ENCODE data around the gene KDM8. TPM values are rescaled to one million over a fixed set of nuclear protein-coding genes. Genes with fewer than 3 reads are reported as not detected.

Gene KDM8
- 1 to 10 TPM; 2.5 to 7.1 (median 3.7) TPM for total RNA-seq

DNA sequence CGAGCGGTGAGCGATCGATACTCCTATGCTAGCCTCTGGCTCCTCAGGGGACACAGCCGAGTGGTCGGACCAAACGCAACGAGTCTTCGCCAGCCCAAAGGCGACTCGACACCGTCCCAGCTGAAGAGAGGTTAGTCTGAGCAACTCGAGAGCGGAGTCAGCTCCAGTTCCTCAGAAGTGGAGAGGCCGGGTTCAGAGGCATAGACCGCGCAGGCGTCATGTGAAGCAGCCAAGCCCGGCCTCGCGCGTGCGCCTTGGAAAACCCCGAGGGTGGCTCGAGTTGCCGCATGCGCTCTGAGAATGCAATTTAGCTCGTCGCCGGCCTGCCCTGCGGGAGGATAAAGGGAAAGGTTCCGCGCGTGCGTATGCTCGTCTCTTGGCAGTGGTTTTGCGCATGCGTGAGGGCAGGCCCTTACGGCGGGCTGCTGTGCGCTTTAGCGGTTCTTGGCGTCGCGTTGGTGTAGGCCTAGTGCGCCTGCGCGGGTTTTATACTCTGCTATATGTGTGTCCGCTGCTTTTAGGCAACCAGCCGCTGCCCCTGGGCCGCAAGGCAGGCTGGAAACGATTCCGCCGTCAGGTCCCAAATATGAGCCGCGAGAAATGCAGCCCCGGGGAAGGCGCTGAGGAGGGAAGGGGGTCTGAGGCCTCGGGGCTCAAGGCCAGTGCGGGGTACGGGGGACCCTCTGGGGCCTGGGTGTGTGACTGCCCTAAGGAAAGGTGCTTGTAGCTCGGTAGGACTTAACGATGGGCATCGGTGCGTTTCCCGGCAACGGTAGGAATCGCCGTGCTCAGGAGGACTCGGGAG lies at the start of gene KDM8:
TSS of gene KDM8 (plus strand) at position 20 of the 805 bp plus-strand sequence. CDS start 6,598 bp downstream, outside the sequence.
- intact Hi-C loops (cut with DNase I): no loop called here
- H3K27me3 ChIP-seq: no peaks in the 10 kb centered on the region
- under 1% methylated on average over 32 of the region's 70 CpGs for WGBS
- peaks cover 0 to 13% (median 3%) of the 10 kb centered on the region in 4 donors for H3K36me3 ChIP-seq
- H3K9me3 ChIP-seq: no peaks in the 10 kb centered on the region
- TF ChIP-seq EP300 (IDR thresholded peaks at IDR 0.05) (no peak), POLR2A (IDR thresholded peaks at IDR 0.05; ENCODE audit: low read depth) (peak; percentile 35), POLR2AphosphoS5 (IDR thresholded peaks at IDR 0.05) (peak; percentile 90 to 95)
- TF ChIP-seq, protein P1, sequence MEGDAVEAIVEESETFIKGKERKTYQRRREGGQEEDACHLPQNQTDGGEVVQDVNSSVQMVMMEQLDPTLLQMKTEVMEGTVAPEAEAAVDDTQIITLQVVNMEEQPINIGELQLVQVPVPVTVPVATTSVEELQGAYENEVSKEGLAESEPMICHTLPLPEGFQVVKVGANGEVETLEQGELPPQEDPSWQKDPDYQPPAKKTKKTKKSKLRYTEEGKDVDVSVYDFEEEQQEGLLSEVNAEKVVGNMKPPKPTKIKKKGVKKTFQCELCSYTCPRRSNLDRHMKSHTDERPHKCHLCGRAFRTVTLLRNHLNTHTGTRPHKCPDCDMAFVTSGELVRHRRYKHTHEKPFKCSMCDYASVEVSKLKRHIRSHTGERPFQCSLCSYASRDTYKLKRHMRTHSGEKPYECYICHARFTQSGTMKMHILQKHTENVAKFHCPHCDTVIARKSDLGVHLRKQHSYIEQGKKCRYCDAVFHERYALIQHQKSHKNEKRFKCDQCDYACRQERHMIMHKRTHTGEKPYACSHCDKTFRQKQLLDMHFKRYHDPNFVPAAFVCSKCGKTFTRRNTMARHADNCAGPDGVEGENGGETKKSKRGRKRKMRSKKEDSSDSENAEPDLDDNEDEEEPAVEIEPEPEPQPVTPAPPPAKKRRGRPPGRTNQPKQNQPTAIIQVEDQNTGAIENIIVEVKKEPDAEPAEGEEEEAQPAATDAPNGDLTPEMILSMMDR (IDR thresholded peaks at IDR 0.05): no peak
- H3K27ac ChIP-seq (replicated peaks in 1 of 4): peak within 1 kb of the TSS; percentile 94 to 97 (median 95)
- peak; percentile 99 for DNase-seq (ENCODE audit: extremely low spot score)
- peaks cover 11 to 26% (median 16%) of the 10 kb centered on the region in 4 donors for H3K4me1 ChIP-seq
- peak within 1 kb of the TSS; percentile 62 to 76 (median 70) for H3K4me3 ChIP-seq

DNA sequence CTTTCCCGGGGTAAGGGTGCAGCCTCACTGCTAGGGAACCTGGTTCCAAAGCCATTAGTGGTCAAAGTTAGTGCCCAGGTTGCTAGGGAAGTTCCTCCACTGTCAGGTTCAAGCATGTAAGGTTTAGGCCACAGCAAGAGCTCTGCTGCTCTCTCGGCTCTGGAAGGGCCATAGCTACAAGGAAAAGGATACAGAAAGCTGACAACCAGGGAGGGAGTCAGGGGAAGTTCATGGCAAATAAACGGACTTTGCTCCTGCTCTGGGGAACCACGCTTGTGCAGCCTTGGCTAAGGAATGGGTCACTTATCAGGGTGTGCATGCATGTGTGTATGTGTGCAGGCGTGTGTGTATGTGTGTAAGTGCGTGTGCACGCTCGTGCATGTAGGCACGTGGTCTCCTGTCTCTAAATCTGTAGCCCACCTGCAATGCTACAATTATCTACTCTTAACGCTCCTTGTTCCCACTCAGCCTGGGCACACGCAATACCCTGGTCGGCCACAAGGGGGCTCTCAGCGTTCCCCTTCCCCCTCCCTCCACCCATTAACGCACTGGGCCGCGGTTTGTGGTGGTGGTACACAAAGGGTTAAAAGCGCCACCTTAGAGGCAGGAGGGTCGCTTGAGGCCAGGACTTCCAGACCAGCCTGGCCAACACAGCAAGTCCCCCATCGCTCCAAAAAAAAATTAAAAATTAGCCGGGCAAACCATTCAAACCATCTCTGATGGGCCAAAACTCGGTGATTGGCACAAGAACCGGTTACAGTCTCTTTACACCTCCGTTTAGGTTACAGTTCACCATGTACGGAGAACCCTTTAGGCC lies 48.4 kb upstream of the KDM8 start:
- TF ChIP-seq, protein P1 (IDR thresholded peaks at IDR 0.05): peak; percentile 87 to 99 (median 96)
- no peak for TF ChIP-seq POLR2A (IDR thresholded peaks at IDR 0.05; ENCODE audit: low read depth)
- no peak for TF ChIP-seq POLR2AphosphoS5 (IDR thresholded peaks at IDR 0.05)
- no peak for DNase-seq (ENCODE audit: extremely low spot score)
- intact Hi-C loops (cut with DNase I): loop anchor here (2.0 kb wide), 1 partner anchor 300 kb away; no protein-coding TSS in a partner anchor
- Histone ChIP-seq H3K9me3 (no peaks in the 10 kb centered on the region), H3K4me1 (peaks cover 5 to 6% (median 5%) of the 10 kb centered on the region in 4 donors), H3K36me3 (no peaks in the 10 kb centered on the region), H3K27ac (replicated peaks in 1 of 4) (no peak overlapping the region), H3K4me3 (no peak overlapping the region), H3K27me3 (no peaks in the 10 kb centered on the region)
- WGBS: 19% methylated on average over 21 of the region's 24 CpGs

DNA sequence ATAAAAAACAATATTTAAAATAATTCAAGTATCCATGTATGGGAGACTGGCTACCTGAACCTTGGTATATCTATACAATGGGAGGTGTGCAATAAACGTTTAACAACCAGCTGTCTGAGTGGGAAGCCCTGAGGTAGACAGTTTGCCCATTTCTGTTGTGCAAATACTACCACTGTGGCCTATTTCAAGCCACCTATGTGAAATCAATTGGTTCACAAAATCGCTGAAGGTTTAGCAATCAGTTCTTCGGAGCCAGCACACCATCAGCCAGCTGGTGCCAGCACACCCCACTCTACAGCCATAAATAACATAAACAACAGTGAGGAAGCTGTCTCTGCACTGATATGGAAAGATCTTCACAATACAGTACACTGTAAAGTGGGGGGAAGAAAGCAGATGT lies 46.7 kb upstream of the KDM8 start:
- WGBS: 52% methylated on average over 3 of the region's 3 CpGs

DNA sequence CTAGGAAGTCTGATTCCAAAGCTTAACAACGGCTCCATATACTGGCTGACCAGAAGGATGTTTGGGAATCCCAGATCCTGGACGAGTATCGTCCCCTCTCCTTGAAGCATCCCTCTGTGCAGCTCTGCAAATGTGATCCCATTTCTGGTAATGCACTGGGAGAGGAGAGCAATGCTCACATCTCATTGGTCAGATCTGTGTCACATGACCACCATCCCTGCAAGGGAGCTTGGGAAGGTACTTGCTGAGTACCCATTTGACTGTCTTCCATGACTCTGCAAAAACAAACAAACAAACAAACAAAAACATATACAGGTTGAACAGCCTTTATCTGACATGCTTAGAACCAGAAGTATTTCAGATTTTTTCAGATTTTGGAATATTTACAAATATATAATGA lies 41.9 kb upstream of the KDM8 start:
- Histone ChIP-seq H3K36me3 (no peaks in the 10 kb centered on the region), H3K9me3 (peaks cover 0 to 20% (median 16%) of the 10 kb centered on the region in 4 donors), H3K4me1 (no peaks in the 10 kb centered on the region), H3K27ac (replicated peaks in 1 of 4) (no peak overlapping the region), H3K27me3 (no peaks in the 10 kb centered on the region), H3K4me3 (no peak overlapping the region)
- DNase-seq (ENCODE audit: extremely low spot score): no peak
- intact Hi-C loops (cut with DNase I): no loop called here
- WGBS: 71% methylated on average over 3 of the region's 3 CpGs
- TF ChIP-seq, protein P1 (IDR thresholded peaks at IDR 0.05): no peak
- no peak for TF ChIP-seq EP300 (IDR thresholded peaks at IDR 0.05)
- no peak for TF ChIP-seq POLR2A (IDR thresholded peaks at IDR 0.05; ENCODE audit: low read depth)
- no peak for TF ChIP-seq POLR2AphosphoS5 (IDR thresholded peaks at IDR 0.05)

More for the DNA sequence above, 46.7 kb upstream of the KDM8 start:
- Histone ChIP-seq H3K9me3 (no peaks in the 10 kb centered on the region), H3K27ac (replicated peaks in 1 of 4) (no peak overlapping the region), H3K4me1 (peaks cover 5 to 6% (median 5%) of the 10 kb centered on the region in 4 donors), H3K27me3 (no peaks in the 10 kb centered on the region), H3K4me3 (no peak overlapping the region), H3K36me3 (no peaks in the 10 kb centered on the region)
- TF ChIP-seq POLR2AphosphoS5 (IDR thresholded peaks at IDR 0.05) (no peak), EP300 (IDR thresholded peaks at IDR 0.05) (no peak), POLR2A (IDR thresholded peaks at IDR 0.05; ENCODE audit: low read depth) (no peak)
- TF ChIP-seq, protein P1 (IDR thresholded peaks at IDR 0.05): no peak
- no peak for DNase-seq (ENCODE audit: extremely low spot score)
- intact Hi-C loops (cut with DNase I): no loop called here
